ENCODE measurements around the gene HCK.

The HCK gene

GRCh38 chr20:32052090-32052777, at the start of gene HCK:
TSS of gene HCK (plus strand) at chr20:32052242.
- peak in 1 of 2 experiments; percentile 60 for DNase-seq

- no peak for DNase-seq
Measured at GRCh38 chr20:32003325-32003724, 48.7 kb upstream of the HCK start.

GRCh38 chr20:32004963-32005362, 47.1 kb upstream of the HCK start:
- no peak for DNase-seq

- no peak for DNase-seq
Measured at GRCh38 chr20:32006053-32006452, 46.0 kb upstream of the HCK start.

- DNase-seq: peak in 1 of 2 experiments; percentile 16
Measured at GRCh38 chr20:32006841-32007786, 44.9 kb upstream of the HCK start.

- no peak for DNase-seq
Measured at GRCh38 chr20:32007787-32008616, 44.0 kb upstream of the HCK start.

GRCh38 chr20:32009564-32009963, 42.5 kb upstream of the HCK start:
- DNase-seq: no peak

GRCh38 chr20:32010101-32010500, 41.9 kb upstream of the HCK start, which contains the start of gene CCM2L:
TSS of gene CCM2L (plus strand) at chr20:32010438. CDS start at chr20:32010455, 17 bp downstream.
- no peak for DNase-seq

GRCh38 chr20:32010666-32011065, 41.4 kb upstream of the HCK start:
- DNase-seq: no peak

GRCh38 chr20:32012159-32012688, 39.8 kb upstream of the HCK start:
- peak; percentile 29 to 77 for DNase-seq

GRCh38 chr20:32013326-32013725, 38.7 kb upstream of the HCK start:
- no peak for DNase-seq

- peak; percentile 96 to 99 for DNase-seq
Measured at GRCh38 chr20:32017711-32018251, 34.3 kb upstream of the HCK start.

GRCh38 chr20:32018269-32019155, 33.5 kb upstream of the HCK start:
- peak; percentile 93 to 97 for DNase-seq

GRCh38 chr20:32019156-32019510, 32.9 kb upstream of the HCK start:
- peak in 1 of 2 experiments; percentile 90 for DNase-seq

- peak in 1 of 2 experiments; percentile 63 for DNase-seq
Measured at GRCh38 chr20:32019563-32020463, 32.2 kb upstream of the HCK start.

GRCh38 chr20:32021091-32021490, 31.0 kb upstream of the HCK start:
- DNase-seq: no peak

GRCh38 chr20:32024683-32025295, 27.3 kb upstream of the HCK start:
- DNase-seq: peak in 1 of 2 experiments; percentile 21

- DNase-seq: no peak
Measured at GRCh38 chr20:32027643-32028042, 24.4 kb upstream of the HCK start.

- DNase-seq: peak; percentile 61 to 84
Measured at GRCh38 chr20:32028647-32029372, 23.2 kb upstream of the HCK start.
